SK-N-SH (cell line): Measurements from ENCODE around the gene EMP3. TPM values are rescaled to one million over a fixed set of nuclear protein-coding genes. Genes with fewer than 3 reads are reported as not detected.

ENCODE experiments used
- CTCF ChIA-PET: fragments of 300-600, 350-600 bp; formaldehyde crosslinking; extraction: SDS; loops from one replicate; lab custom pipeline; 2021; lab: Yijun Ruan, JAX
- POLR2A ChIA-PET: fragments of 350-600 bp; sonication (Branson Sonifier 250); formaldehyde crosslinking; extraction: SDS; loops from one replicate; lab custom pipeline; 2020; ENCODE audit warnings: antibody characterized with exemption, inconsistent platforms; lab: Yijun Ruan, JAX
- DNase-seq: peaks from one replicate; pipeline ENCODE4 v3.0.0; 2012
- H2AFZ ChIP-seq: fragments of 200-600 bp; sonication (generic); 2 replicates; pipeline ENCODE4 v1.8.1; 2016; ENCODE audit warnings: antibody characterized with exemption, mild to moderate bottlenecking, low read depth
- H3F3A ChIP-seq: fragments of 200-600 bp; sonication (generic); replicated peaks from 2 replicates; pipeline ENCODE3; 2016; ENCODE audit warnings: antibody characterized with exemption, mild to moderate bottlenecking; ENCODE audit not compliant: insufficient read depth
- H3K27ac ChIP-seq, 2 experiments: fragments of 200-500 bp in 1 of 2; fragments of 200-600 bp in 1 of 2; sonication (Bioruptor generic) in 1 of 2; sonication (generic), shearing (Covaris generic) in 1 of 2; 2 replicates each; pipeline versions ENCODE4 v1.5.1 to v1.6.1; 2014 to 2016; ENCODE audit warnings: low read depth in 2 of 2, inconsistent platforms in 1 of 2, low read length in 1 of 2, mild to moderate bottlenecking in 1 of 2, mixed read lengths in 1 of 2
- H3K27me3 ChIP-seq: fragments of 200-600 bp; sonication (generic), shearing (Covaris generic); 2 replicates; pipeline ENCODE4 v1.6.1; 2016; ENCODE audit warnings: mixed run types; ENCODE audit not compliant: insufficient read depth
- H3K36me3 ChIP-seq, 2 experiments: fragments of 200-500 bp in 1 of 2; fragments of 200-600 bp in 1 of 2; sonication (Bioruptor generic) in 1 of 2; sonication (generic) in 1 of 2; replicated peaks in 1 of 2; 2 replicates each; pipeline versions ENCODE3 to v1.5.1; 2014 to 2016; ENCODE audit warnings: low read length in 1 of 2, mild to moderate bottlenecking in 1 of 2; ENCODE audit not compliant: insufficient read depth in 2 of 2, control insufficient read depth in 1 of 2
- H3K4me1 ChIP-seq, 2 experiments: fragments of 200-500 bp in 1 of 2; fragments of 200-600 bp in 1 of 2; sonication (Bioruptor generic) in 1 of 2; sonication (generic), shearing (Covaris generic) in 1 of 2; 2 replicates each; pipeline versions ENCODE4 v1.5.1 to v1.6.1; 2014 to 2016; ENCODE audit warnings: low read depth in 1 of 2, low read length in 1 of 2, mixed run types in 1 of 2; ENCODE audit not compliant: insufficient read depth in 2 of 2, control insufficient read depth in 1 of 2
- H3K4me2 ChIP-seq: fragments of 200-600 bp; sonication (generic), shearing (Covaris generic); 2 replicates; pipeline ENCODE4 v1.6.1; 2017; ENCODE audit warnings: mixed run types
- H3K4me3 ChIP-seq, 2 experiments: fragments of 200-500 bp in 1 of 2; fragments of 200-600 bp in 1 of 2; sonication (Bioruptor generic) in 1 of 2; sonication (generic), shearing (Covaris generic) in 1 of 2; 2 replicates each; pipeline versions ENCODE4 v1.5.1 to v1.8.1; 2014 to 2016; ENCODE audit warnings: low read depth in 2 of 2, inconsistent platforms in 1 of 2, low read length in 1 of 2, mild to moderate bottlenecking in 1 of 2, mixed read lengths in 1 of 2, moderate library complexity in 1 of 2
- H3K79me2 ChIP-seq: fragments of 200-600 bp; sonication (generic); 2 replicates; pipeline ENCODE4 v1.8.1; 2017; ENCODE audit warnings: mild to moderate bottlenecking; ENCODE audit not compliant: insufficient read depth
- H3K9ac ChIP-seq: fragments of 200-600 bp; sonication (generic); 2 replicates; pipeline ENCODE4 v1.6.1; 2017; ENCODE audit warnings: mixed run types
- H3K9me2 ChIP-seq: fragments of 200-600 bp; sonication (generic); 2 replicates; pipeline ENCODE4 v1.6.1; 2017; ENCODE audit warnings: mixed run types
- H3K9me3 ChIP-seq: fragments of 200-600 bp; sonication (generic); 2 replicates; pipeline ENCODE4 v1.6.1; 2017; ENCODE audit warnings: mixed run types, mild to moderate bottlenecking, moderate library complexity
- H4K20me1 ChIP-seq: fragments of 200-600 bp; sonication (generic); 2 replicates; pipeline ENCODE4 v1.6.1; 2017; ENCODE audit warnings: mild to moderate bottlenecking, mixed run types; ENCODE audit not compliant: insufficient read depth
- EP300 ChIP-seq, 2 experiments: IDR thresholded peaks; 2 replicates each; pipeline versions ENCODE4 v1.4.0 to v1.6.1; 2012; ENCODE audit warnings: borderline replicate concordance in 1 of 2, low read depth in 1 of 2, low read length in 1 of 2
- FOXJ3 ChIP-seq: sonication (generic); formaldehyde crosslinking; IDR thresholded peaks from 2 replicates; pipeline ENCODE4 v1.5.1; 2020; ENCODE audit warnings: mild to moderate bottlenecking, missing genetic modification reagents
- GABPA ChIP-seq: IDR thresholded peaks from 2 replicates; pipeline ENCODE4 v1.4.0; 2012; ENCODE audit warnings: low read depth, mild to moderate bottlenecking
- GATA2 ChIP-seq: sonication (generic); formaldehyde crosslinking; IDR thresholded peaks from 2 replicates; pipeline ENCODE4 v1.5.0; 2020; ENCODE audit warnings: mild to moderate bottlenecking, missing genetic modification reagents
- JUND ChIP-seq: IDR thresholded peaks from 2 replicates; pipeline ENCODE4 v1.4.0; 2012
- MEF2A ChIP-seq: IDR thresholded peaks from 2 replicates; pipeline ENCODE4 v1.4.0; 2012; ENCODE audit warnings: low read depth, borderline replicate concordance
- MXI1 ChIP-seq: IDR thresholded peaks from 2 replicates; pipeline ENCODE4 v1.6.1; 2012; ENCODE audit warnings: mild to moderate bottlenecking, low read depth, low read length, improper control_type of control experiment
- NRF1 ChIP-seq: IDR thresholded peaks from 2 replicates; pipeline ENCODE4 v1.6.1; 2012; ENCODE audit warnings: low read depth, mild to moderate bottlenecking, low read length
- RAD21 ChIP-seq: IDR thresholded peaks from 2 replicates; pipeline ENCODE4 v1.6.1; 2012; ENCODE audit warnings: mild to moderate bottlenecking, low read length
- RFX5 ChIP-seq: IDR thresholded peaks from 2 replicates; pipeline ENCODE4 v1.6.1; 2012; ENCODE audit warnings: mild to moderate bottlenecking, improper control_type of control experiment, low read length
- RXRA ChIP-seq: IDR thresholded peaks from 2 replicates; pipeline ENCODE4 v1.4.0; 2012; ENCODE audit warnings: low read depth, mild to moderate bottlenecking, borderline replicate concordance
- SMC3 ChIP-seq: IDR thresholded peaks from 2 replicates; pipeline ENCODE4 v1.6.1; 2012; ENCODE audit warnings: low read depth, low read length, improper control_type of control experiment
- TAF1 ChIP-seq: IDR thresholded peaks from 2 replicates; pipeline ENCODE4 v1.6.1; 2012; ENCODE audit warnings: low read depth, mild to moderate bottlenecking, low read length, moderate library complexity, borderline replicate concordance
- USF1 ChIP-seq: IDR thresholded peaks from 2 replicates; pipeline ENCODE4 v1.4.0; 2012; ENCODE audit warnings: low read depth, borderline replicate concordance
- YY1 ChIP-seq: IDR thresholded peaks from 2 replicates; pipeline ENCODE4 v1.4.0; 2012; ENCODE audit warnings: low read depth, mild to moderate bottlenecking
- WGBS: methylation state at CpG from one replicate; pipeline ENCODE4 v1.1.6; 2017; ENCODE audit warnings: low lambda C conversion rate; 5-methylcytosine and 5-hydroxymethylcytosine counted together
- polyA plus RNA-seq, 3 experiments: library from polyadenylated mRNA; depleted of rRNA; stranded (reverse); fragments of >200 nt; gene quantifications; 2 replicates each; pipeline ENCODE4 v1.2.3, GENCODE V29; 2012
- TF ChIP-seq, protein P1 (sequence below): fragments of 200-600 bp; sonication (generic); IDR thresholded peaks from 2 replicates; pipeline ENCODE4 v1.6.1; 2017; ENCODE audit warnings: antibody characterized with exemption, mild to moderate bottlenecking, moderate library complexity
- TF ChIP-seq, protein P2 (sequence below): fragments of 150-350 bp; IDR thresholded peaks from 2 replicates; pipeline ENCODE4 v1.6.1; 2017; ENCODE audit warnings: antibody characterized with exemption, low read length, low read depth, borderline replicate concordance

EMP3 gene
- polyA plus RNA-seq, 1 of the 3 experiments (the other 2 are of a cell fraction), result 263 TPM

DNA sequence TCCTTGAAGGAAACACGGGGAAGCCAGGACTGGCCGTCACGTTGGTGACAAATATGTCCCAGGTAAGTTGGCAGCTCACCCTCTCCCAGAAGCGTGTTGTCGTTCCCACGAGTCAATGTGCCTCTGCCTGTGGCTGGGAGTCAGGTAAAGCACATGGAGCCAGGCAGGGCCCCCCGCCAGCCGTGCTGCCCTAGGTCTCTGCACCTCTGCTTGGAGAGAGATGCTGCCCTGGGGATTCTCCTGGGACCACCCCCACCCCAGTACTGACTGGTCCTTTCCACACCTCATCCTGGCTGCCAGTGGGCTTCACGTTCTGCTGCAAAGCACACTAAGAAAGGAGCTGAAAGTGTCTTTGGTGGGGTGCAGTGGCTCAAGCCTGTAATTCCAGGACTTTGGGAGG, 45.6 kb upstream of the EMP3 start (continued):
- no peak for TF ChIP-seq NRF1

- Histone ChIP-seq H3K4me2 (no peak overlapping the region), H2AFZ (no peak overlapping the region), H3K79me2 (no peaks in the 10 kb centered on the region), H3K9me2 (no peaks in the 10 kb centered on the region), H4K20me1 (no peaks in the 10 kb centered on the region), H3K9me3 (no peaks in the 10 kb centered on the region), H3K4me3 (no peak overlapping the region), H3K9ac (no peak overlapping the region), H3K4me1 (no peaks in the 10 kb centered on the region), H3F3A (peaks cover 5% of the 10 kb centered on the region), H3K36me3 (peaks cover 2 to 7% of the 10 kb centered on the region in 2 experiments), H3K27ac (peak overlapping the region in 1 of 2 experiments; percentile 49; a peak in 2 of 4 replicates), H3K27me3 (no peaks in the 10 kb centered on the region)
- no peak for DNase-seq
- ChIA-PET CTCF (interaction anchor here (0.8 to 1.2 kb wide), 2 partner anchors 13 to 17 kb away, joined by 4 read pairs; no protein-coding TSS in a partner anchor), POLR2A (no interaction called here)
- 89% methylated on average over 7 of the region's 7 CpGs for WGBS
- TF ChIP-seq USF1, result no peak
- no peak for TF ChIP-seq MEF2A
- TF ChIP-seq, protein P1, sequence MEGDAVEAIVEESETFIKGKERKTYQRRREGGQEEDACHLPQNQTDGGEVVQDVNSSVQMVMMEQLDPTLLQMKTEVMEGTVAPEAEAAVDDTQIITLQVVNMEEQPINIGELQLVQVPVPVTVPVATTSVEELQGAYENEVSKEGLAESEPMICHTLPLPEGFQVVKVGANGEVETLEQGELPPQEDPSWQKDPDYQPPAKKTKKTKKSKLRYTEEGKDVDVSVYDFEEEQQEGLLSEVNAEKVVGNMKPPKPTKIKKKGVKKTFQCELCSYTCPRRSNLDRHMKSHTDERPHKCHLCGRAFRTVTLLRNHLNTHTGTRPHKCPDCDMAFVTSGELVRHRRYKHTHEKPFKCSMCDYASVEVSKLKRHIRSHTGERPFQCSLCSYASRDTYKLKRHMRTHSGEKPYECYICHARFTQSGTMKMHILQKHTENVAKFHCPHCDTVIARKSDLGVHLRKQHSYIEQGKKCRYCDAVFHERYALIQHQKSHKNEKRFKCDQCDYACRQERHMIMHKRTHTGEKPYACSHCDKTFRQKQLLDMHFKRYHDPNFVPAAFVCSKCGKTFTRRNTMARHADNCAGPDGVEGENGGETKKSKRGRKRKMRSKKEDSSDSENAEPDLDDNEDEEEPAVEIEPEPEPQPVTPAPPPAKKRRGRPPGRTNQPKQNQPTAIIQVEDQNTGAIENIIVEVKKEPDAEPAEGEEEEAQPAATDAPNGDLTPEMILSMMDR, result no peak
- no peak for TF ChIP-seq NRF1
- TF ChIP-seq SMC3, result no peak
- no peak for TF ChIP-seq EP300 (IDR thresholded peaks at IDR 0.05; ENCODE audit: borderline replicate concordance in 1 of 2, low read depth in 1 of 2, low read length in 1 of 2)
- no peak for TF ChIP-seq YY1
- TF ChIP-seq TAF1, result no peak
- no peak for TF ChIP-seq JUND
- TF ChIP-seq, protein P2, sequence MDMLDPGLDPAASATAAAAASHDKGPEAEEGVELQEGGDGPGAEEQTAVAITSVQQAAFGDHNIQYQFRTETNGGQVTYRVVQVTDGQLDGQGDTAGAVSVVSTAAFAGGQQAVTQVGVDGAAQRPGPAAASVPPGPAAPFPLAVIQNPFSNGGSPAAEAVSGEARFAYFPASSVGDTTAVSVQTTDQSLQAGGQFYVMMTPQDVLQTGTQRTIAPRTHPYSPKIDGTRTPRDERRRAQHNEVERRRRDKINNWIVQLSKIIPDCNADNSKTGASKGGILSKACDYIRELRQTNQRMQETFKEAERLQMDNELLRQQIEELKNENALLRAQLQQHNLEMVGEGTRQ, result no peak
- TF ChIP-seq GABPA, result no peak
- no peak for TF ChIP-seq RXRA
- TF ChIP-seq MXI1, result no peak
- TF ChIP-seq FOXJ3 (CRISPR knock-in tag), result no peak
- TF ChIP-seq RAD21, result no peak
- TF ChIP-seq GATA2 (CRISPR knock-in tag), result no peak
- no peak for TF ChIP-seq RFX5
Observed at GRCh38 chr19:48283908-48284307, 41.4 kb upstream of the EMP3 start.
